Activated CD4-positive, alpha-beta T cell treated with anti-CD3 and anti-CD28 coated beads, Interleukin-2, amount 50 U/mL, for 16 hours (primary cell): ENCODE results near the gene IGSF21.
"Not testable (repeated sequence)": the region's sequence is repeated elsewhere in the genome, so short reads cannot be mapped to it uniquely, and the experiment has no call there.

Experiments
- DNase-seq: peaks from one replicate; pipeline ENCODE4 v3.0.0-alpha.2; 2020

IGSF21 gene

GRCh38 chr1:18147672-18148071, 40.1 kb downstream of the IGSF21 start:
- DNase-seq: no peak

GRCh38 chr1:18148461-18148860, 40.9 kb downstream of the IGSF21 start:
- DNase-seq: no peak

GRCh38 chr1:18149027-18149641, 41.5 kb downstream of the IGSF21 start:
- no peak for DNase-seq

- no peak for DNase-seq
These were observed 44.0 kb downstream of the IGSF21 start for GRCh38 chr1:18151436-18152122.

GRCh38 chr1:18154430-18155194, 47.0 kb downstream of the IGSF21 start:
- DNase-seq: no peak

- no peak for DNase-seq
These were observed 48.3 kb downstream of the IGSF21 start for GRCh38 chr1:18155881-18156385.

GRCh38 chr1:18157352-18157751, 49.8 kb downstream of the IGSF21 start:
- DNase-seq: no peak

GRCh38 chr1:18157968-18158367, 50.4 kb downstream of the IGSF21 start:
- DNase-seq: no peak

GRCh38 chr1:18158714-18159113, 51.1 kb downstream of the IGSF21 start:
- DNase-seq: no peak

GRCh38 chr1:18160290-18160942, 52.8 kb downstream of the IGSF21 start:
- no peak for DNase-seq

GRCh38 chr1:18161690-18162089, 54.1 kb downstream of the IGSF21 start:
- DNase-seq: no peak

- not testable (repeated sequence) for DNase-seq
These were observed 58.0 kb downstream of the IGSF21 start for GRCh38 chr1:18165640-18166039.

- DNase-seq: no peak
These were observed 58.7 kb downstream of the IGSF21 start for GRCh38 chr1:18166341-18166740.

GRCh38 chr1:18166929-18167328, 59.3 kb downstream of the IGSF21 start:
- no peak for DNase-seq

GRCh38 chr1:18170444-18170843, 62.8 kb downstream of the IGSF21 start:
- DNase-seq: no peak

- DNase-seq: no peak
These were observed 66.4 kb downstream of the IGSF21 start for GRCh38 chr1:18174037-18174436.

- no peak for DNase-seq
These were observed 67.5 kb downstream of the IGSF21 start for GRCh38 chr1:18175051-18175450.

- no peak for DNase-seq
These were observed 68.2 kb downstream of the IGSF21 start for GRCh38 chr1:18175530-18176377.

GRCh38 chr1:18176619-18177018, 69.0 kb downstream of the IGSF21 start:
- no peak for DNase-seq

- DNase-seq: no peak
These were observed 70.5 kb downstream of the IGSF21 start for GRCh38 chr1:18178111-18178510.

- no peak for DNase-seq
These were observed 71.4 kb downstream of the IGSF21 start for GRCh38 chr1:18179009-18179408.
